CD4-positive, alpha-beta T cell (primary cell): ENCODE results near the gene ANKRD13A. TPM values are rescaled to one million over a fixed set of nuclear protein-coding genes. Genes with fewer than 3 reads are reported as not detected.
A peak's percentile ranks its signal among the peaks of the same experiment; 100 is the strongest.

Source experiments
- ATAC-seq: fragments of 200-7000 bp; cut with Tn5 transposase; one replicate; pipeline ENCODE4 v1.10.0; 2022; ENCODE audit warnings: mild to moderate bottlenecking; ENCODE audit not compliant: poor library complexity
- CTCF ChIA-PET: fragments of 350-600 bp; sonication (Branson Sonifier 250); formaldehyde crosslinking; loops from one replicate; lab custom pipeline; 2021; ENCODE audit warnings: antibody characterized with exemption, inconsistent platforms; lab: Charles Lee
- POLR2A ChIA-PET: fragments of 350-600 bp; sonication (Branson Sonifier 250); formaldehyde crosslinking; loops from one replicate; lab custom pipeline; 2021; ENCODE audit warnings: antibody characterized with exemption, inconsistent platforms; lab: Charles Lee
- DNase-seq, 14 experiments: peaks; one replicate each; pipeline ENCODE4 v3.0.0-alpha.2; 2013 to 2020; ENCODE audit warnings: mixed read lengths in 2 of 14
- H3K27ac ChIP-seq, 2 donors: one replicate each; pipeline versions ENCODE4 v1.5.1 to v1.7.0; 2013; ENCODE audit warnings: low read length in 2 of 2, low read depth in 1 of 2, mild to moderate bottlenecking in 1 of 2
- H3K27me3 ChIP-seq, 2 experiments: 1 replicate in 1 of 2; 2 replicates in 1 of 2; pipeline versions ENCODE4 v1.6.1 to v1.7.0; 2013; ENCODE audit warnings: low read length in 2 of 2, control low read depth in 1 of 2, mild to moderate bottlenecking in 1 of 2, moderate library complexity in 1 of 2; ENCODE audit not compliant: insufficient read depth in 2 of 2, control insufficient read depth in 1 of 2
- H3K36me3 ChIP-seq: one replicate; pipeline ENCODE4 v1.6.1; 2013; ENCODE audit warnings: low read length, control low read depth; ENCODE audit not compliant: insufficient read depth
- H3K4me1 ChIP-seq: one replicate; pipeline ENCODE4 v1.6.1; 2013; ENCODE audit warnings: low read length, control low read depth; ENCODE audit not compliant: insufficient read depth
- H3K4me3 ChIP-seq: one replicate; pipeline ENCODE4 v1.5.1; 2013; ENCODE audit warnings: mild to moderate bottlenecking, low read length, moderate library complexity
- H3K9me3 ChIP-seq, 2 experiments: 1 replicate in 1 of 2; 2 replicates in 1 of 2; pipeline versions ENCODE4 v1.6.1 to v1.7.0; 2013; ENCODE audit warnings: low read length in 2 of 2, mild to moderate bottlenecking in 2 of 2, control low read depth in 1 of 2, moderate library complexity in 1 of 2; ENCODE audit not compliant: control insufficient read depth in 1 of 2, insufficient read depth in 1 of 2
- H3K27ac Mint-ChIP-seq: one replicate; pipeline ENCODE4 v1.8.0; 2020; ENCODE audit warnings: mixed read lengths
- H3K27me3 Mint-ChIP-seq: one replicate; pipeline ENCODE4 v1.8.0; 2021; ENCODE audit warnings: mixed read lengths
- H3K36me3 Mint-ChIP-seq: one replicate; pipeline ENCODE4 v1.8.0; 2021; ENCODE audit warnings: low read depth, mixed read lengths
- H3K4me1 Mint-ChIP-seq: one replicate; pipeline ENCODE4 v1.8.0; 2021; ENCODE audit warnings: low read depth, mixed read lengths
- H3K4me3 Mint-ChIP-seq: one replicate; pipeline ENCODE4 v1.8.0; 2020; ENCODE audit warnings: mild to moderate bottlenecking, mixed read lengths
- H3K9me3 Mint-ChIP-seq: one replicate; pipeline ENCODE4 v1.8.0; 2020; ENCODE audit warnings: mixed read lengths
- CTCF ChIP-seq: fragments of 200-600 bp; IDR thresholded peaks from one replicate; pipeline ENCODE4 v1.8.0; 2022; ENCODE audit warnings: antibody characterized with exemption, mild to moderate bottlenecking
- intact Hi-C, 2 experiments: fragments of 100-400 bp; cut with DNase I in 1 of 2; cut with micrococcal nuclease in 1 of 2; formaldehyde crosslinking; loops; one replicate each; pipeline versions ENCODE4 v1.15.1 to v1.9.0; 2023 to 2025; cut with DNase I, micrococcal nuclease
- total RNA-seq, 174 experiments: library from RNA in 2 of 174; stranded (reverse) in 2 of 174; gene quantifications; one replicate each; pipeline ENCODE4 v1.2.3 and lab custom pipeline; 2021 to 2026

ANKRD13A gene
- total RNA-seq, 2 experiments from 2014 or later = 51.6 to 52.3 TPM

GRCh38 chr12:110010853-110011723, 11.9 kb downstream of the ANKRD13A start:
- Histone ChIP-seq H3K27me3 (no peaks in the 10 kb centered on the region), H3K36me3 (peaks cover 25% of the 10 kb centered on the region), H3K27ac (peak overlapping the region in 1 of 2 donors; percentile 44), H3K4me3 (peak overlapping the region; percentile 33), H3K9me3 (no peaks in the 10 kb centered on the region), H3K4me1 (peaks cover 37% of the 10 kb centered on the region)
- Mint-ChIP-seq H3K27me3 (no peaks in the 10 kb centered on the region), H3K4me3 (peak overlapping the region; percentile 3), H3K36me3 (peaks cover 60% of the 10 kb centered on the region), H3K9me3 (no peaks in the 10 kb centered on the region), H3K27ac (peak overlapping the region; percentile 89), H3K4me1 (peaks cover 74% of the 10 kb centered on the region)
- ChIA-PET POLR2A (interaction anchor here (0.5 to 1.7 kb wide), 5 partner anchors 12 to 765 kb away, joined by 3 to 10 read pairs (median 6); partner anchors contain the start of gene ANKRD13A), CTCF (no interaction called here)
- TF ChIP-seq CTCF = no peak
- intact Hi-C loops = loop anchor here in 1 of 2 experiments (5.0 kb wide), 1 partner anchor 79 kb away; no protein-coding TSS in a partner anchor
- DNase-seq (peak in 4 of 14 experiments; percentile 6 to 67 (median 52)), ATAC-seq (peak; percentile 47)

- H3K36me3 Mint-ChIP-seq = peaks cover 58% of the 10 kb centered on the region
- peak overlapping the region; percentile 45 for H3K4me3 Mint-ChIP-seq
- TF ChIP-seq CTCF = no peak
- H3K27me3 ChIP-seq = no peaks in the 10 kb centered on the region
- peaks cover 37% of the 10 kb centered on the region for H3K4me1 ChIP-seq
- no peaks in the 10 kb centered on the region for H3K9me3 Mint-ChIP-seq
- no peak overlapping the region for H3K4me3 ChIP-seq
- ChIA-PET POLR2A (interaction anchor here (1.7 kb wide), 1 partner anchor 13 kb away, joined by 10 read pairs; the partner anchor contains the start of gene ANKRD13A), CTCF (no interaction called here)
- no peaks in the 10 kb centered on the region for H3K27me3 Mint-ChIP-seq
- H3K27ac Mint-ChIP-seq = peak overlapping the region; percentile 89
- peak overlapping the region in 1 of 2 donors; percentile 57 for H3K27ac ChIP-seq
- no peaks in the 10 kb centered on the region for H3K9me3 ChIP-seq
- intact Hi-C loops = loop anchor here in 1 of 2 experiments (5.0 kb wide), 1 partner anchor 80 kb away; no protein-coding TSS in a partner anchor
- ATAC-seq (peak; percentile 70), DNase-seq (peak in 4 of 14 experiments; percentile 8 to 64 (median 54))
- peaks cover 63% of the 10 kb centered on the region for H3K4me1 Mint-ChIP-seq
- peaks cover 35% of the 10 kb centered on the region for H3K36me3 ChIP-seq
Observed at GRCh38 chr12:110012137-110012536, 12.9 kb downstream of the ANKRD13A start.

GRCh38 chr12:110012659-110013058, 13.4 kb downstream of the ANKRD13A start:
- no peaks in the 10 kb centered on the region for H3K27me3 ChIP-seq
- ChIA-PET POLR2A (no interaction called here), CTCF (no interaction called here)
- ATAC-seq (no peak), DNase-seq (no peak)
- Mint-ChIP-seq H3K36me3 (peaks cover 63% of the 10 kb centered on the region), H3K27me3 (no peaks in the 10 kb centered on the region), H3K4me3 (no peak overlapping the region), H3K27ac (peak overlapping the region; percentile 89), H3K4me1 (peaks cover 62% of the 10 kb centered on the region), H3K9me3 (no peaks in the 10 kb centered on the region)
- intact Hi-C loops = loop anchor here in 1 of 2 experiments (5.0 kb wide), 1 partner anchor 80 kb away; no protein-coding TSS in a partner anchor
- peaks cover 39% of the 10 kb centered on the region for H3K36me3 ChIP-seq
- H3K9me3 ChIP-seq = no peaks in the 10 kb centered on the region
- no peak for TF ChIP-seq CTCF
- peaks cover 37% of the 10 kb centered on the region for H3K4me1 ChIP-seq
- no peak overlapping the region for H3K4me3 ChIP-seq
- H3K27ac ChIP-seq = peak overlapping the region in 1 of 2 donors; percentile 57
